Urothelium cell line (cell line): ENCODE results near the gene DNAJC18.
"Not testable (repeated sequence)": the region's sequence is repeated elsewhere in the genome, so short reads cannot be mapped to it uniquely, and the experiment has no call there.

Source experiments
- DNase-seq: peaks from one replicate; pipeline ENCODE4 v3.0.0; 2011; ENCODE audit warnings: low spot score, mixed read lengths
- FAIRE-seq: peaks from 2 replicates; lab custom pipeline; 2011; peaks lifted over from hg19 to GRCh38; lab: Jason Lieb, UNC

The DNAJC18 gene

GRCh38 chr5:139431706-139432105, 7.6 kb downstream of the DNAJC18 start:
- DNase-seq (no peak), FAIRE-seq (no peak)

DNA sequence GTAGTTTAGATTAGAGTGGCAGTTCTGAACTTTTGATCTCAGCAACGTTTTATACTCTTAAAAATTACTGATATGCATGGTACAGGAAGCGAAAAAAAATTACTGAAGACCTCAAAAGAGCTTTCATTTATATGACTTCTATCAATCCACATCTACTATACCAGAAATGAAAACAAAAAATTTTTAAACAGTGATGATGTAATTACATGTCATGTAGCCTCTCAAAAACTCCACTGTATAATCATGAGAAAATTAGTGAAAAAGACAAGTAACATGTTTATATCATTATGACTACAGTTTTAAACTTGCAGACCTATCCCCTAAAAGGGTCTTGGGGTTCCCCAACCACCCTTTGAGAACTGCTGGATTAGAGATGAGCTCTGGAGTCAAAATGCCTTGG, 9.3 kb downstream of the DNAJC18 start:
- DNase-seq (no peak), FAIRE-seq (no peak)

DNA sequence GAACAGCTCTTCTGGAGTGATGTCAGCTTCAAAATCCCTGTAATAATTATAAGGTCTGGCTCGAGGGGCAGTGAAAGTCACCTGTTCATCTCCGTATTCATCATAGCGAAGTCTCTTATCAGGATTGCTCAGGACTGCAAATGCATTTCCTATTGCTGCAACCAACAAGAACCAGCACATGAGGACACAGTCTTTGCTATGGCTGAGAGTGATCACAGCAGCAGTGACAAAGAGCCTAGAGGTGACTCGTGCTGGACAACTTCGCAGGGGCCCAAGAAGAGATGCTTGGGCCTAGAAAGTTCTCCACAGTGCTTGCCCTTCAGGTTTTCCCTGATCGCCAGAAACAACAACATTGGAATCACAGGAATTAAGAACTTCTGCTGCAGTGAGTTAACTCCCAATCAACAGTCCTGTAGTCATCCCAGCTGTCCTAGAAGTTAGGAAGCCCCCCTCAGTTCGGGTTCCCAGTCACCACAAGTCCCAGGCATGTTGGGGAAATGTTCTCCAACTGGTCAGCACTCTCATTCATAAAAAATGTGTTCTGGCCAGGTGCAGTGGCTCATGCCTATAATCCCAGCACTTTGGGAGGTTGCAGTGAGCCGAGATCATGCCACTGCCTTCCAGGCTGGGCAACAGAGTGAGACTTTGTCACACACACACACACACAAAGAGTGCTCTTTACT, 13.0 kb downstream of the DNAJC18 start:
- DNase-seq (no peak), FAIRE-seq (no peak)

- FAIRE-seq (no peak), DNase-seq (no peak)
Observed at GRCh38 chr5:139425497-139425896, 13.8 kb downstream of the DNAJC18 start.

- peak; percentile 72 for DNase-seq
- FAIRE-seq = no peak
Observed at GRCh38 chr5:139422307-139422893, 16.9 kb downstream of the DNAJC18 start.

DNA sequence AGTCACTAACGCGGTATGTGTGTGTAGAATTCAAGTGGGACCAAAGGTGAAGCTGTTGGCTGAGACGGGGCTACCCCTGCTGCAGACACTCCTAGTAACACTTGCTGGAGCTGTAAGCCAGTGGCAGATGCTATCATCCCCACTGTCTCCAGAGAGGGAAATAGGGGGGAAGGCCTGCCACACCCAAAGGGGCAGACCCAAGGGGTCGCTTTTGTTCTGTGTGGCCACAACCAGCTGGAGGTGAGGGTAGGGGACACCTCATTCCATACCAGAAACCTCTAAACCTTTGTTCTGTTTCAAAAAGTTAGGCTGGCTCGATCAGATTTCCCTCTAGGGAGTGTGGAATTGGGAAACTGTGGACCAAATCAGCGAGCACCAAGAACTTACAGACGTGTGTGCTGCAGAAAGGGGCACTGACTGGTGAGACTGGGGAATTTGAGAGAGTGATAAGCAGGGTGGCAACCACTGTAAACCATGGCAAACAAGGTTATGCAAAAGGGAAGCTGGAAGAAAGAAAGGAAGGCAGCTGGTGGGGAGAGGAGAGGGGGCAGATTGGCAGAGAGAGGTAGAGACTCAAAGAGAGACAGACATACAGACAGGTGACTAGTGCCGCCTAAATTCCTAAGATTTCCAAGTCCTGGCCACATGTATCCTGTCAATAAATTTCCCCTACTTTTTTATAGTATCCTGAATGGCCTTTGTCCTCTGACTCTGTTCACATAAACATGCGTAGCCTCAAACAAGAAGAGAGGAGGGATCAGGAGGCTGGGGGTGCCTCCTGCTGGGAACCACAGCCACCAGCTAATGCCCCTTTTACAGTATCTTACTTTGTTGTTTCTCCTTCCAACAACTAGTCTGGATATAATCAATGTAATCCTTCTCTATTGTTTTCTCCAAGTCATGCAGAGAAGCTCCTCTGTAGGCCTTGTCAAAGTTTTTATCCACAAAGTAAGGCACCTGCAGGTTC, 19.8 kb downstream of the DNAJC18 start:
- DNase-seq = no peak
- no peak for FAIRE-seq

GRCh38 chr5:139418793-139419192, 20.5 kb downstream of the DNAJC18 start:
- DNase-seq (no peak), FAIRE-seq (no peak)

GRCh38 chr5:139417214-139417613, 22.1 kb downstream of the DNAJC18 start:
- no peak for DNase-seq
- FAIRE-seq = no peak

DNA sequence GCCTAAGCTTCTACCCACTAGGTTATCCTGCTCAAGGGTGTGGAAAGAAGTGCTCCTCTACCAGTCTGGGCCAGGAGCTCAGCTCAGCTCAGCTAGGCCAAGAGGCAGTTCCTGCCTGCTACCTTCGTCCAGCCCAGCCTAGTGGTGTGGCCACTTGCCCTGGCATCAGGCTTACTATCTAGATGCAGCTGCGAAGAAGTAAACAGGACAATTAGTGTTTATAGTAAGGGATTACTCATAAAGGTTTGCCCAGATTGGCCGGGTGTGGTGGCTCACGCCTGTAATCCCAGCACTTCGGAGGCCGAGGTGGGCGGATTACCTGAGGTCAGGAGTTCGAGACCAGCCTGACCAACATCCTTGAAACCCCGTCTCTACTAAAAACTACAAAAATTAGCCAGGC, 22.7 kb downstream of the DNAJC18 start:
- no peak for FAIRE-seq
- no peak for DNase-seq

GRCh38 chr5:139415869-139416268, 23.5 kb downstream of the DNAJC18 start:
- no peak for FAIRE-seq
- no peak for DNase-seq

DNA sequence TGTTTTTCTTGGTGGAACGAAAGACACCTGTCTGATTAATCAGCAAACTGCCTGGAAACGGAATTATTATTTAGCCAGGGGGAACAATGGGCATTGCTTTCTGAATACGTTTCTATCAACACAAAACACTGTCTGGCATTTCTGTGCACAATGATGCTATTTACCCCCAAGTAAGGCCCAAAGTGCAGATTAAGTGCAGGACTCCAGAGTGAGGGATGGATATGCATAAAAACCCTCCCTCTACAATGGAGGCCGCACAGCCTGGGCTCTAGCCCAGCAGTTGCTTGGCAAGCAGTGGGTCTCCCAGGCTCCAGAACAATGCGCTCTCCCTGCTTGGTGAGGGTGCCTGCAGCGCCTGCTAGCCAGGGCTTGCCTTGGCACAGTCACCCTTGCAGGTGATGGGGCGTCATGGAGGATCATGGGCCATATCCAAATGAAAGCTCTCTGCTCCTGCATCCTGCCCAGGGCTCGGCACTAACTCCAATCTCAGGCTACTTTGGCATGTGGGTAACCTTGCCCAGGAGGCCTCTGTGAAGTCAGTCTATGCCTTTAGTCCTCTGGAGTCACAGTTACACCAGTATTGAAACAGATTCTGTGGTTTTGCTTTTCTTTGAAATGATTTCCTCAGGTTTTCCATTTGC, 24.0 kb downstream of the DNAJC18 start:
- no peak for FAIRE-seq
- no peak for DNase-seq

DNA sequence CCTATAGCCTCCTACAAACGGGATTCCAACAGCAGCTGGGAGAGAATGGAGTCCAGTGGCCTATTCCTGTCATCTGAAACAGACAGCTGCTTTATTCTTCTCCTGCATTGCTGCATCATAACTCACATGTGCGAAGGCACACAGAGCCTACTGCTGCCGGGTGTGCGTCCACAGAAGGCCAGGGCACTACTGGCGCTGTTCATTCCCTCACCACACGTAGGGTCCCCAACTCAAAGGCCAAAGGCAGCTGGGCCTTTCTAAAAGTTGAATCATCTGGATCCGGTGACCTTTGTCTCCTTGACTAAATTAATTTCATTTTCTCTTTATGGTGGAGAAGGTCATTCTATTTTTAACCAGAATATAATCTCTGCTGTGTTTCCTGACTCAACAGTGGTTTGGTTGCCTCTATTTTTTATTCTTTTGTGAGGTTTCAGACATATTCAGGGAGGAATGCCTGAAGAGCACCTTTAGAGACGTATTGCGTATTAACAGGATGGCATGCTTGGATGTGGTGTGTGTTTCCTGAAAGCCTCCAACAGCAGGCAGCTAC, 24.7 kb downstream of the DNAJC18 start:
- DNase-seq (no peak), FAIRE-seq (no peak)

DNA sequence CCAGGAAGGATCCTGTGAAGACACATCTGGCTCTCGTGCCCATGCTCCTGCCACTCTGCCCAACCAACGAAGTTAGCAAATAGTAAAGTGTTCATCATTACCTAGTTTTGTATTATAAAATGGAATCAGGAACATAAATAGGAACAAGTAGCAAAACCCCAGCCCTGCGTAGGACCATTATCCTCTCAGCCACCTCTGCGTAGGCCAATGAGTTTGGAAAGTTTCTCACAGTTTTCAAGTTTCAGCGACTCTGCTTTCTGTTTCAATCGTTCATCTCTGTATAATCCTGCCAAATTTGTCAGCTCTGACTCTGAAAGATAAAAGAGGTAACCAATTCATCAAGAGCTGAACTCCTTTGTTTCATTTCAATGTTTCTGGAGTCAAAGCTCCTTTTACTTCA, 25.4 kb downstream of the DNAJC18 start:
- no peak for FAIRE-seq

GRCh38 chr5:139413153-139413552, 26.2 kb downstream of the DNAJC18 start:
- FAIRE-seq (no peak), DNase-seq (no peak)

More for the DNA sequence above, 25.4 kb downstream of the DNAJC18 start:
- DNase-seq = no peak

GRCh38 chr5:139410993-139411828, 28.1 kb downstream of the DNAJC18 start:
- DNase-seq (no peak), FAIRE-seq (no peak)

GRCh38 chr5:139410121-139410992, 29.0 kb downstream of the DNAJC18 start:
- FAIRE-seq = no peak
- no peak for DNase-seq

GRCh38 chr5:139409116-139409515, 30.2 kb downstream of the DNAJC18 start:
- not testable (repeated sequence) for DNase-seq, FAIRE-seq

DNA sequence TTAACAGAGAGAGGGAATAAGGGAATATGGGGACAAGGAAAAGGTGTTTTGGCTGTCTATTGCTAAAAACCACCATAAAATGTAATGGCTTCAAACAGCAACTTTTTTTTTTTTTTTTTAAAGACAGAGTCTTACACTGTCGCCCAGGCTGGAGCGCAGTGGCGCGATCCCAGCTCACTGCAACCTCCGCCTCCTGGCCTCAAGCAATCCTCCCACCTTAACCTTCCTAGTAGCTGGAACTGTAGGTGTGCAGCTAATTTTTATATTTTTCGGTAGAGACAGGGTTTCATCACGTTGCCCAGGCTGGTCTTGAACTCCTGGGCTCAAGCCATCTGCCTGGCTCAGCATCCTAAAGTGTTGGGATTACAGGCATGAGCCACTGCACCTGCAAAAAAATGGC, 31.1 kb downstream of the DNAJC18 start:
- FAIRE-seq = no peak
- DNase-seq = no peak

DNA sequence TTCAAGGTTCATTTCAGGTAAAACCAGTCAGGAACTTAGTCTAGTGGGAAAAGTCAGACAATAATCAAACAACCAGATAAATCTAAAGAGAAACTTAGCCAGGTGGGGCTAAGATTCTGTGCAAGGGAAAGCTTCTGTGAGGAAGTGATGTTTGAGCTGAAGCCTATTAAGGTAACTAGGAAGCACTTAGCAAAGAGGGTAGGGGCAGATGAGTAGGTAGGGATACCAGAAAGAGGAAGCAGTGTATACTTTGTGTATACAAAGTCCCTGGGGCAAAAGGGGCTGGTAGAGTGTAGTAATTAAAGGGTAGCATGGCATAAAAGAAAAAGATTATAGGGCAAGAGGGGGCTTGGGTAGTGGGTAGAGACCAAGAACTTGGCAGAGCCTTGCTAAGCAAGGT, 31.8 kb downstream of the DNAJC18 start:
- DNase-seq (no peak), FAIRE-seq (no peak)
